ENCODE data around the gene FCF1.

- TF ChIP-seq CTCF (IDR thresholded peaks at IDR 0.05) (no peak), ZFX (IDR thresholded peaks at IDR 0.05; ENCODE audit: borderline replicate concordance) (no peak)
Observed at GRCh38 chr14:74785056-74785613, 72.2 kb downstream of the FCF1 start.

Measured in 22Rv1 (cell line).